NCI-H187 (cell line): ENCODE data around the gene SLAIN1.

ENCODE experiments used
- DNase-seq, 2 experiments: peaks; one replicate each; lab custom pipeline; 2025; lab: John Stamatoyannopoulos, UW

Gene SLAIN1

DNA sequence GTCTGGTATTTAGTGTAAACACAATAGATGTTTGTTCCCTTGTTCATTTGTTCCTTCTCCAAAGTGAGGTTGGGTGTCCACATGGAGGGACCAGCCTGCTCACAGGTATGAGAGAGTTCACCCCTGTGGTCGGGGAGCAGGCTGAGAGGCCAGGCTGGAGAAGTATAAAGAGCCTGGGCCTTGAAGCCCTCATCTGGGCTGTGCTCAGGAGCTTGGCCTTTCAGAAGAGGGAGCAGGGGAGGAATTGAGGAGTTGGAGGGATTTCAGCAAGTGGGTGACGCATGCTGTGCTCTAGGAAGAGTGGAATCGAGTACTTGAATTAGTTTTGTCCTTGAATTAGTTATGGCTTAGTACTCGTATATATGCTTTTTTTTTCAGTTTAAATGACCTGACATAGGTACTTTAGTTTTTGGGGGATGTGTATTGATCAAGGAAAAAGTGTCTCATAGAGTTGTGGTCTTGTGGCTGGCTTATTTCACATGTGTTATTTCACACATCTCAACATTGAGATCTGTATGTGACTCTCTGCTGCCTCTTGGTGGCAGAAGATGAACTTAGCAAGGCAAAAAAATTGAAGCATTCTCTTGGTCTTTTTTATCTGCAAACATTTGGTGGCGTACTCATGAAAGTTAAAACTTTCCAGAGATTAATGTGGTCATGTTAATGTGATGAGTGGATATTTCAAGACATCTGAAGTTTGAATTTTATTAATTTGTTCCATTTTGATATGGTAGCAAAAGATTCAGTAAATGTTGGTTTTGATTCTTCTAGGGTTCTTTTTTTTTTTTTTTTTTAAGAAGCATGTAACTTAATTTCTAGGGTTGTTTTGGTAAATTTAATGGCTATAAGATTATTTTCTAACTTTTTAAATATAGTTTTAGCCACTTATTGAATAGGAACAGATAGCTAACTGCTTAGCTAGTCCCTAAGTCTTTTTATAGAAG is 54.3 kb downstream of the SLAIN1 start:
- peak in 1 of 2 experiments; percentile 10 for DNase-seq

DNA sequence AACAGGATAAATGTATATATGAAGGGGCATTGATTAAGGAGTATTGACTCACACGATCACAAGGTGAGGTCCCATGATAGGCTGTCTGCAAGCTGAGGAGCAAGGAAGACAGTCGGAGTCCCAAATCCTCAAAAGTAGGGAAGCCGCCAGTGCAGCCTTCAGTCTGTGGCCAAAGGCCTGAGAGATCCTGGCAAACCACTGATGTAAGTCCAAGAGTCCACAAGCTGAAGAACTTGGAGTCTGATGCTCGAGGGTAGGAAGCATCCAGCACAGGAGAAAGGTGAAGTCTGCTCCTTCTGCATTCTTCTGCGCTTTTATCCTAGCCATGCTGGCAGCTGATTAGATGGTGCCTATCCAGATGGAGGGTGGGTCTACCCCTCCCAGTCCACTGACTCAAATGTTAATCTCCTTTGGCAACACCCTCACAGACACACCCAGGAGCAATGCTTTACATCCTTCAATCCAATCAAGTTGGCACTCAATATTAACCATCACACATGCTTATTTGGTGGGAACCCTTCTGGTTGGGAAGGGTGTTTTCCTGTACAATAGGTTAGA is 55.1 kb downstream of the SLAIN1 start:
- no peak for DNase-seq

DNA sequence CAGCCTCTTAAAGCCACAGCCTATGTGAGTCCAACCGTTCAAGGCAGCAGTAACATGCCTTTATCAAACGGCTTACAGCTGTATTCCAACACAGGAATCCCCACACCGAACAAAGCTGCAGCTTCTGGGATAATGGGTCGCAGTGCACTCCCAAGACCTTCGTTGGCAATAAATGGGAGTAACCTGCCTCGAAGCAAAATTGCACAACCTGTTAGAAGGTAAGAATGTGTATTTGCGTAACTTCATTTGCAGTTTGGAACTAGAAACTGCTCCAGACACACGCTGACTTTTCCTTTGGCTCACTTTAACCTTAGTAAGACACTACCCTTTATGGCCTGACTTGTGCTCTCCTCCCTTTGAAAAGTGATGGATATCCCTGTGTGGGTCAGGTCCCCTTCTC is 63.4 kb downstream of the SLAIN1 start:
- no peak for DNase-seq

GRCh38 chr13:77767413-77767812 is 69.9 kb downstream of the SLAIN1 start:
- DNase-seq = no peak

DNA sequence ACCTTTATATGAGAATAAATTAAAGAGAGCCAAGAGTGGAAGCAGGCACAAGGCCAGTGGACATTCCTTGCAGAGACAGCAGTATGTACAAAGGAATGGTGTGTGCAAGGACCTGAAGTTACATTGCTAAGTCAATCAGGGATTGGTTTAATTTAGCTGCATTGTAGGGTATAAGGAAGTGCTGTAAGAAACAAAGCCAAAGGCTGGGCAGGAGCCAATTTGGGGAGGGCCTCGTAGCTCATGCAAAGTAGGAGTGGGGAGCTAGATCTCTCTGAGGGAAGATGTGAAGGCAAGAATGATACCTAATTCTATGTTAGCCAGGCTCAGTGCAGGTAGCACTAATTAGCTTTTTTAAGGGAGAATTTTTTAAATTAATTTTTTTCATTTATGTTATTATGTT is 76.7 kb downstream of the SLAIN1 start:
- no peak for DNase-seq

DNA sequence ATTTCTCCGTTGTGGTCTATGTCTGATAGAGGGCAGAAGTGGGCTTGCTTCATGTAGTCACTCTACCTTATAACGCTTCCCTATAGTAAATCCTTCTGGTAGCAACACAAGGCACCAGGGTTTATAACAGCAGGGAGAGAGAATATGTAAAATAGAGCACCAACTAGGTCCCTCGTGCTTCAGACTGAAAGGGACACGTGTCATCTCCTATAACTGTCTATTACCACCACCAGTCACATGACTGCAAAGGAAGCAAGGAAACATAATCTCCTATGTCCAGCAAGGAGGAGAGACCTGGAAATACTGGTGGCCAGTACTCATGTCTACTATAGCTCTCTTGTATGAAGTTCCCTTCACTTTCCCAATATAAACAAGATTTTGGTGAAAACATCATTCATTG is 79.2 kb downstream of the SLAIN1 start:
- DNase-seq = no peak

DNA sequence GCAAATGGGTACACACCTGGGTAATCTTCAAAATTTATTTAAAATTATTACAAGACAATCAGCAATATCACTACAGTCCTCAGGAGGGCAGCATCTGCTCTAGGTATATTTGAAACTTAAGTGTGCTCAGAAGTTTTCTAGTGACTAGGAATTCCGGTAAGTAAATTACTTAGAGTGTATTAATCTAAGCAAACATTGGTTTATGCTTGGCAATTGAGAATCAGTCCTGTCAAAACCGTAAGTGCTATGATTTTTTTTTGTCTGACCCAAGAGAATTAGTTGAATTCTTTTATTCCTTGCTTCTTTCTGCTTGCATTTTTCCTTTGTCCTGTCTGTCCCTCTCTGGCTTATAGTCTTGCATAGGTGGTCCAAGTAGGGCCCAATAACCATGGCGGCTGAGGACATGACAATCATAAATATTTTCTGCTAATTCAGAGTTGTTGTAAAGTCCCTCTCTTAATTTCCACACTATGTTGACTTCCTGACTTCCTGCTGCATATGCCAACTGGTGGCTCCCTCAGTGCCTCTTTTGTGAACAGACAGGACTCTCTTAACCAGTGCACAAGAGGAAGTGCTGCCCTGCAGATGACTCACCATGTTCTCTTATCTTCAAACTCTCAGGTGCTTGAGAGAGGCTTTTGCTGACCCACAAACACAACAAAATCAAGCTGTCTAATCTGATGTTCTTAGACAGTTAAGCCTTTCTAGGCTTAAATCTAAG is 82.2 kb downstream of the SLAIN1 start:
- DNase-seq = no peak

DNA sequence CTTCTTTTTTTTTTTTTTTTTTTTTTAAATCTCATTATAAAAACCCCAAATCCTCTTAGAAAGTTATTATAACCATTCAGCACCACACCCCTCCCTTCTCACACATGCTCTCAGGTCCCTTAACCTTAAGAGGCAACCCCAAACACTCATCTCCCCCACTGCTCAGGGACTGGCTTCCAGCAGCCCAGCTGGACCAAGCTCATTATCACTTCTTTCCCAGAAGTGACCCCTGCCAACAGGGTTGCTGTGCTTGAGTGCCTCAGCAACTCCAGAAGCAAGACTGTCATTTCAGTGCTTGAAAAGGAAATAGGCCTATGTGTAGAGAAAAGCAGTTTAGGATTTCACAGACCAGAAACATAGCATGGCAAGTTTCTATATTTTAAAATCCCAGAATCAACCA is 84.3 kb downstream of the SLAIN1 start:
- no peak for DNase-seq

- DNase-seq = no peak
Observed at GRCh38 chr13:77784515-77784914, 87.0 kb downstream of the SLAIN1 start.

- DNase-seq = no peak
Observed at GRCh38 chr13:77786695-77787287, 89.3 kb downstream of the SLAIN1 start.

GRCh38 chr13:77789376-77789775 is 91.9 kb downstream of the SLAIN1 start:
- DNase-seq = no peak

DNA sequence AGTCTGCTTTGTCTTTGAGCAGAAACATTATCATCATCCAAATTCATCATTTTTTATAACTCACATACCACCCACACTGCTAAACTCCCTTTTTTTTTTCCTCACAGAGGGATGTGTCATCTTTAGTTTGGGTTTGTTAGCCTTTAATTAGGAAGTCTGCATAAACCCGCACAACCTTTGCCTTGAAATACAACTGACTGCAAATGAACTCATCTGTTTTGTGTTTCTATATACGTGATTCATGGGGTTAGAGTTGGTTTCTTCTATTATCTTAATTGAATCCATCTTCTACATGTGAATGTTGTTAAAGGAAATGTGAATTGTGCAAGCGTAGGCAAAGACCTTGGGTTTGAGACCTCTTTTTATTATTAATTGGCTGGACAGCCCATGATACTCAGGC is 102.7 kb downstream of the SLAIN1 start:
- no peak for DNase-seq

DNA sequence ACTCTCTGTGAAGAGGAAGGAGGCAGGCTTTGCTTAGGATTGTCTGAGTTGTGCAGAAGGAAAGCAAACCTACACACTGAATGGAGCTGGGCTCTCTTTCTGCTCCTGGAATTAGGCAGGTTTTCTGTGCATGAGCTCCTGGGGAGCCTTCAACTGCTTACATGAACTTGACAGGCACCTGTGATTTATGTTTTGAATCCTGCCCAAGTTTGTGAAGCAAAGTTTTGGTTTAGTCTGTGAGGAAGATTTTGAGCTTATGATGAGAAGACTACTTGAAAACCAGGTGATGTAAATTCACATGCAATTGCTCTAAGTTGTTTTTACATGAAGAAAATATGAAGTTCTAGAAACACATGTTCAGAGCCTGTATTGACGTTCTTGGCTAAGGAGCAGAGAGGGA is 109.0 kb downstream of the SLAIN1 start:
- DNase-seq = no peak

DNA sequence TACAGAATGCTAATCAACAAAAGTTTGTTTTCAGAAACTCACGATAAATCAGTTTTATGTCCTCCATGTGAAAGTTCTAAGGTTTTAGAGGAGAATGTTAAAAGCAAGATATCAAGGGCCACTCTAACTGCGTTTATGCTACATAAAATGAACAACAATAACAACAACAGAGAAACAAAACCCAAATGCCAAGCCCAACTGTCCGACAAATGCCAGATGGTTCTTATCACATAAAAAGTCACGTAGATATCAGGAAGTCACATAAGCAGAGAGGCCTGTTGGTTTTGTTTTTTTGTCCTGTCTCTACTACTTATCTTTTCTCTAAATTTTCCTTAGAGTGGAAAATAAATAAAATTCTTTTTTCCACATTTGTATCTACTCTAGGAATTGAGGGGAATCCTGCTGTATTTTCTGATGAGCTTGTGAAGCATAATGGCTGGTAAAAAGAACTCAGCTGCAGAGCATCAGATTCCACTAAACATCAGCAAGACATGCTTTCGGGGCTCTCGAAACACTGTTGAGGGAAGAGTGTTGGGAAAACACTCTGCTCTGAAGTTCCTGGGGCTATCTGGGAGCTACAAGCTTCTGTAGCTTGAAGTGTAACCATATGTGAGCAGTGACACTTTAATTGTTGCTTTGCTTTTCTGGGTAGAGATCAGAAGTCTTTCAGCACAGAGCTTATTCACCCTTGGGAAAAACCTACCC is 110.1 kb downstream of the SLAIN1 start:
- DNase-seq = no peak

- DNase-seq = no peak
Observed at GRCh38 chr13:77810430-77810829, 112.9 kb downstream of the SLAIN1 start.

GRCh38 chr13:77810878-77811277 is 113.4 kb downstream of the SLAIN1 start:
- DNase-seq = no peak

DNA sequence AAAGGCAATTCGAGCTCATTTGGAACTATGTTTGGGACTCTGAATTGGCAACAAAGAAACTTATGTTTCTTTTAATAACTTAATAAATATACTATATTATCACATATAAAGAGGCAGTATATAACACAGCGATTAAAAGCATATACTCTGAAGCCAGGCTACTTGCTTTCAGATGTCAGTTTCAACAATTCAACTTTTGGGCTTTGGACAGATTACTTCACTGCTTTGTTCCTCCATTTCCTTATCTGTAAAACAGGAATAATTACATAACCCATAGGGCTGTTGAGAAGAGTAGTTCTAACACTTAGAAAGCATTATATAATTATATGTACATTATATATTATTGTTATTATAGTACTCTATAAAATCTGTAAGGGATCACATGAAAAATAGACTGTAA is 113.9 kb downstream of the SLAIN1 start:
- DNase-seq = no peak

- no peak for DNase-seq
Observed at GRCh38 chr13:77811981-77812380, 114.5 kb downstream of the SLAIN1 start.
